Peyer's patch (tissue), 4 donors: ENCODE data around the gene CYP19A1. TPM values are rescaled to one million over a fixed set of nuclear protein-coding genes. Genes with fewer than 3 reads are reported as not detected.

Experiments used
- DNase-seq, 3 donors: peaks; one replicate each; pipeline ENCODE4 v3.0.0-alpha.2; 2017 to 2019
- H3K27ac ChIP-seq, 4 donors: fragments of 200-600 bp; sonication (generic); one replicate each; pipeline ENCODE4 v1.5.1; 2016 to 2019
- H3K27me3 ChIP-seq, 2 donors: fragments of 200-600 bp; sonication (generic); one replicate each; pipeline ENCODE4 v1.5.1; 2019
- H3K36me3 ChIP-seq, 3 donors: fragments of 200-600 bp; sonication (generic); one replicate each; pipeline ENCODE4 v1.5.1; 2016 to 2019
- H3K4me1 ChIP-seq, 4 donors: fragments of 200-600 bp; sonication (generic); one replicate each; pipeline ENCODE4 v1.5.1; 2016 to 2019
- H3K4me3 ChIP-seq, 4 donors: fragments of 200-600 bp; sonication (generic); 1 replicate in 3 of 4; 2 replicates in 1 of 4; pipeline ENCODE4 v1.5.1; 2016 to 2019; ENCODE audit warnings: mild to moderate bottlenecking in 1 of 4
- H3K9me3 ChIP-seq, 4 donors: fragments of 200-600 bp; sonication (generic); one replicate each; pipeline ENCODE4 v1.5.1; 2016 to 2019; ENCODE audit warnings: mild to moderate bottlenecking in 1 of 4
- CTCF ChIP-seq, 6 experiments: fragments of 450-650 bp in 4 of 6; fragments of 200-600 bp in 2 of 6; sonication (generic) in 1 of 6; IDR thresholded peaks; one replicate each; pipeline ENCODE4 v1.5.1; 2017 to 2019; ENCODE audit warnings: antibody characterized with exemption in 6 of 6, mild to moderate bottlenecking in 3 of 6, moderate library complexity in 1 of 6
- POLR2A ChIP-seq, 2 donors: fragments of 450-650 bp; IDR thresholded peaks; one replicate each; pipeline ENCODE4 v1.5.1; 2017; ENCODE audit warnings: antibody characterized with exemption in 2 of 2, mild to moderate bottlenecking in 2 of 2, moderate library complexity in 2 of 2
- total RNA-seq, 4 donors: library from RNA; depleted of rRNA; stranded (reverse); fragments of >200 nt; gene quantifications; one replicate each; pipeline ENCODE4 v1.1.0, GENCODE V29; 2016

CYP19A1 gene
- total RNA-seq, 4 donors from 2014 or later, result 0.83 TPM; not detected in 3

DNA sequence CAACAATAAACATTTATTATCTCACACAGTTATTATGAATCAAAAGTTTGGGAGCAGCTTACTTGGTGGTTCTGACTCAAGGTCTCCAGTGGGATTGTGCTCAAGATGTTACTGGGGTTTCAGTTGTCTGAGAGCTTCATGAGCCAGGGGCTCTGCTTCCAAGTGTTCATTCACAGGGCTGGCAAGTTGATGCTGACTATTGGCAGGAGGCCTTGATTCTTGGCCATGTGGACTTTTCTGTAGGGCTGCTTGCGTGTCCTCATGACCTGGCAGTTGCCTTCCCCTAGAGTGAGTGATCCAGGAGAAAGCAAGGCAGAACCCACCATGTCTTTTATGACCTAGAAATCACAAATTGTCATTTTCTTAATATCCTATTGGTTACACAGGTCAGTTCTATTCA, 156.5 kb downstream of the CYP19A1 start:
- no peak for DNase-seq
- Histone ChIP-seq H3K4me3 (no peak overlapping the region), H3K27me3 (no peaks in the 10 kb centered on the region), H3K27ac (no peak overlapping the region), H3K4me1 (no peaks in the 10 kb centered on the region), H3K36me3 (no peaks in the 10 kb centered on the region), H3K9me3 (no peaks in the 10 kb centered on the region)
- no peak for TF ChIP-seq POLR2A (IDR thresholded peaks at IDR 0.05)
- TF ChIP-seq CTCF (IDR thresholded peaks at IDR 0.05), result no peak

DNA sequence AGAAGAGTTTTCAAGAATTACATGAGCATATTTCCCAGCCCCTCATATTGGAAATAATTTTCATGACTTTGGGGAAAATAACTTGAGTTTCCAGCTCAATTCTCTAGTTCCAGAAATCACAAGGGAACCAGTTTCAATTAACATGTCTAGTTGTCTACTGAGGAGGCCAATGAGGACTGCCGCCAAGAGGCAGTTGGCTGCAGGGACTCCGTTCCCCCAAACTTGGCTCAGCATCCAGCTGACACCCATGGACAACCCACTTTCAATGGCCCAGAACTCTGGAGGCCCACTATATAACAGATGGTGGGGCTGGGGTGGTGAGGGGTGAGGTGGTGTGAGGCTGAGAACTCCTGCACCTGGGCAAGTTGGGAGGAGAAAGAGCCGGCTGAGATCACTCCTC, 157.2 kb downstream of the CYP19A1 start:
- H3K27ac ChIP-seq, result no peak overlapping the region

DNA sequence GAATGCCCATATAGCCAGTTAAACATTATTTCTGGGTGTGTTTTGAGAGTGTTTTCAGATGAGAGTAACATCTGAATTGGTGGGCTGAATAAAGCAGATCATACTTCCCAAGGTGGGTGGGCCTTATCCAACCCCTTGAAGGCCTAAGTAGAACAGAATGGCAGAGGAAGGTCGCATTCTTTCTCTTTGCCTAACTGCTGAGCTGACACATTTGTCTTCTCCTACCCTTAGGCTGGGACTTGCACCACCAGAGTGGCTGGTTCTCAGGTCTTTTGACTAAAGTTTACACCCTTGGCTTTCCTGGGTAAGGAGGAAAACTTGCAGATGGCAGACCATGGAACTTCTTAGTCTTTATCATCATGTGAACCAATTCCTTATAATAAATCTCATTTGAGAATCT, 157.9 kb downstream of the CYP19A1 start:
- Histone ChIP-seq H3K9me3 (no peaks in the 10 kb centered on the region), H3K27ac (no peak overlapping the region), H3K4me3 (no peak overlapping the region), H3K36me3 (no peaks in the 10 kb centered on the region), H3K27me3 (no peaks in the 10 kb centered on the region), H3K4me1 (no peaks in the 10 kb centered on the region)
- TF ChIP-seq CTCF (IDR thresholded peaks at IDR 0.05) (no peak), POLR2A (IDR thresholded peaks at IDR 0.05) (no peak)
- no peak for DNase-seq

More for the DNA sequence above, 157.2 kb downstream of the CYP19A1 start:
- TF ChIP-seq POLR2A (IDR thresholded peaks at IDR 0.05) (no peak), CTCF (IDR thresholded peaks at IDR 0.05) (no peak)
- H3K9me3 ChIP-seq, result no peaks in the 10 kb centered on the region
- no peaks in the 10 kb centered on the region for H3K4me1 ChIP-seq
- DNase-seq, result no peak
- H3K27me3 ChIP-seq, result no peaks in the 10 kb centered on the region
- no peak overlapping the region for H3K4me3 ChIP-seq
- no peaks in the 10 kb centered on the region for H3K36me3 ChIP-seq

GRCh38 chr15:51180011-51180410, 158.4 kb downstream of the CYP19A1 start:
- Histone ChIP-seq H3K27me3 (no peaks in the 10 kb centered on the region), H3K9me3 (no peaks in the 10 kb centered on the region), H3K36me3 (no peaks in the 10 kb centered on the region), H3K4me1 (no peaks in the 10 kb centered on the region), H3K4me3 (no peak overlapping the region), H3K27ac (no peak overlapping the region)
- DNase-seq, result no peak
- TF ChIP-seq CTCF (IDR thresholded peaks at IDR 0.05), result no peak

DNA sequence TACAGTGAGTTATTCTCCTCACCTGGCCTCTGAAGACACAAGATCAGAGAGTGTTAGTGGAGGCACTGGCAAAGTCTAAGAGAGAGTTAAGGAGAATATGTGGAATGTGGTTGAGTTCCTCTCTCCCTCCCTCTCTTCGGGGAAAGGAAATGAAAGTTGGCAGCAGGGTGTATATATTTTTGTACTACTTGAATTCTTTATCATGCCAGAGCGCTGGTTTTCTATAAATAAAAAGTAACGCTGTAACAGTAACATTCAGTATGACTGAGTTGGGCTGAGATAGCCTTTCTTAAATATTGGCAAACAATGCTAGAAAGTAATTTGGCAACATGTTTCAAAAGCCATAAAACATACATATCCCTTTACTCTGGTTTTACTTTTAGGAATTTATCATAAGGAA, 166.2 kb downstream of the CYP19A1 start:
- no peak overlapping the region for H3K27ac ChIP-seq
- no peaks in the 10 kb centered on the region for H3K4me1 ChIP-seq
- H3K9me3 ChIP-seq, result no peaks in the 10 kb centered on the region
- no peak overlapping the region for H3K4me3 ChIP-seq
- no peak for DNase-seq
- no peaks in the 10 kb centered on the region for H3K27me3 ChIP-seq
- no peak for TF ChIP-seq POLR2A (IDR thresholded peaks at IDR 0.05)
- no peak for TF ChIP-seq CTCF (IDR thresholded peaks at IDR 0.05)
- H3K36me3 ChIP-seq, result no peaks in the 10 kb centered on the region

DNA sequence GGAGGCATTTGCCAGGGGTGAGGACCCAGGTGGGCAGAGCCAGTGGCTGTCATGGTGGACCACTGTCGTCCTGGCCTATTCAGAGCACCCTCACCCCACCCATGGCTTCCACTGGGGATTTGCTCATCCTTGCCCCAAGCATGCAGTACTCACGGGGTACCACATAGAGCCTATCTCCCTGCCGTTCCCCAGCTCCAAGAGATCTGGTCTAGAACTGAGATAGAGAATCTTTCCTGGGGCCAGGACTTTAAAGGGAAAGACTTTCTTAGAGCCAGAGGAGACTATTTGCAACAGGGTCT, 166.8 kb downstream of the CYP19A1 start:
- no peaks in the 10 kb centered on the region for H3K4me1 ChIP-seq
- no peaks in the 10 kb centered on the region for H3K36me3 ChIP-seq
- TF ChIP-seq CTCF (IDR thresholded peaks at IDR 0.05) (no peak), POLR2A (IDR thresholded peaks at IDR 0.05) (no peak)
- no peak overlapping the region for H3K4me3 ChIP-seq
- no peak overlapping the region for H3K27ac ChIP-seq
- no peak for DNase-seq
- H3K27me3 ChIP-seq, result no peaks in the 10 kb centered on the region
- no peaks in the 10 kb centered on the region for H3K9me3 ChIP-seq
